Stimulated activated CD4-positive, alpha-beta T cell treated with anti-CD3 and anti-CD28 coated beads, Interleukin-4, amount 100 ng/mL, for 48 hours (primary cell): Measurements from ENCODE around the gene TGM5.
"Not testable (repeated sequence)": the region's sequence is repeated elsewhere in the genome, so short reads cannot be mapped to it uniquely, and the experiment has no call there.

Source experiments
- DNase-seq, 2 donors: peaks; one replicate each; pipeline ENCODE4 v3.0.0-alpha.2; 2020; ENCODE audit warnings: low read depth in 2 of 2

Gene TGM5

DNA sequence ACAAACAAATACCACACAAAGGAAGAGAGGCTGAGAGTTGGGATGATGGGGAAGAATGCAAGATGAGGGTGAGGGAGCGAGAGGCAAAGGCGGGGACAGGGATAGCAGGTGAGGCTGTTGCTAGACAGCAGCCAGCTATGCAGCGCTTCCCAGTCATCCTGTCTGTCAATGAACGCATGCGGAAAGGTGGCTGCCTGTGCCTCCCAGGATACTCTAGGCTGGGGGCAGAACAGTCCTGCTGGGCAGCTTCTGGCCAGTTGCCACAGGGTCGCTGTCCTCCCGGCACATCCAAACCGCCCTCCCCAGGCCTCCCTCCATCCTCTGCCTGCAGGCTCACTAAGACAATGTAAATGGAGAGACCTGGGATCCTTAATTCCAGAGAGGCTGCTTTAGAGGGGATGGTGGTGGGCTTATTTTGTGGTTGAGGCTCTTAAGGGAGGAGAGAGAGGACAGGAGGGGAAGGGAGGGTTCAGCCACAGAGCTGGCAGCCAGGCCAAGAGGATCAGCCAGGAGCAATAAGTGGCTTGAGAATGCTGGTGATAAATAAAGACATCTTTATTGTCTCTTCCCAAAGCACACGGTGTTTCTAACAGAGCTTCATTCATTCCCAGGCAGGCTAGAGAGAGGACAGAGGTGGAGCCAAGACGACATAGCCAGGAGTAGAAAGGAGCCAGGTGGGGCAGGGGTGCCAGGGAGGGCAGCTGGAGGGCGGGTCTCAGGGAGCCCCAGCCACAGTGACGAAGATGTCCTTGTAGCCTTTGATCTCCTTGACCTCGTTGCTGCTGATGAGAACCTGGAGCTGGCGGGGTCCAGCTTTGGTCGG lies 9.2 kb upstream of the TGM5 start:
- DNase-seq, result no peak

DNA sequence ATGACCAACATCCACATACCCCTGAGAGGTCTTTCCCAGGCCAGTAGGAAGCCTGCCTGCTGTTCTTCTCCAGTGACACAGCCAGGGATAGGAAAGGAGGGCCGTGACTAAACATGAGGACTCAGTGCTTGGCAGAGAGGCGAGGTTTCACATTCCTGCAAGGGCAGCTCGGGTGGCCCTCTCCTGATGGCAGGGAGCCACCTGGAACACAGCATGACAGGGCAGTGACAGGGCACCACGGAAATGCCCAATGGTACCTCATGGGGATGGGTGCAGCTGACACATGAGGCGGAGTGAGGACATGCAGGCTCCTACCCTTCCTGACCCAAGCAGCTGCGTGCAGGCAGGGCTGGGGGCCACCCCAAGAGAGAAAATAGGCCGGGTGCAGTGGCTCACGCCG lies 7.4 kb upstream of the TGM5 start:
- no peak for DNase-seq

DNA sequence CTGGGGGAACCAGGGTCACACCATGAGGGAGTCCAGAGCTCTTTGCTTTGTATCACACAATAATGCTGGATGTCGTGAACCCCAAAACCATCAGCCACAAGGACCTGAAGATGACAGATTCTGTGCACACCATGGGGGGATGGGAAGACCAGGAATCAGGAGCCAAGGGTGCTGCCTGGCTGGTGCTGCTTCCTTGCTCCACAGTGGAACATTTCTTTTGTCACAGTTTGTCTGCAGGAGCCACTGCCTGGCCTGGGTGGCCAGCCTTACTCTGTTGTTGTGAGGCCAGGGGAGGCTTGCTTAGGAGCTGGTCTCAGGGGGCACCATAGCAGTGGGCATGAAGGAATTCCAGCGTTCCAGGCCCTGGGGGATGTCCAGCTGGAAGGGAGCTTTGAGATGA lies 6.5 kb upstream of the TGM5 start:
- no peak for DNase-seq

DNA sequence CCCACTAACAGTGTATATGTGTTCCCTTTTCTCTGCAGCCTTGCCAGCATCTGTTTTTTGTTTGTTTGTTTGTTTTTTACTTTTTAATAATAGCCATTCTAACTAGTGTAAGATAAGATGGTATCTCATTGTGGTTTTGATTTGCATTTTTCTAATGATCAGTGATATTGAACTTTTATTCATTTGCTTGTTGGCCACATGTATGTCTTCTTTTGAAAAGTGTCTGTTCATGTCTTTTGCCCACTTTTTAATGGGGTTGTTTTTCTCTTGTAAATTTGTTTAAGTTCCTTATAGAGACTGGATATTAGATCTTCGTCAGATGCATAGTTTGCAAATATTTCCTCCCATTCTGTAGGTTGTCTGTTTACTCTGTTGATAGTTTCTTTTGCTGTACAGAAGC lies 5.2 kb upstream of the TGM5 start:
- DNase-seq, result not testable (repeated sequence)

DNA sequence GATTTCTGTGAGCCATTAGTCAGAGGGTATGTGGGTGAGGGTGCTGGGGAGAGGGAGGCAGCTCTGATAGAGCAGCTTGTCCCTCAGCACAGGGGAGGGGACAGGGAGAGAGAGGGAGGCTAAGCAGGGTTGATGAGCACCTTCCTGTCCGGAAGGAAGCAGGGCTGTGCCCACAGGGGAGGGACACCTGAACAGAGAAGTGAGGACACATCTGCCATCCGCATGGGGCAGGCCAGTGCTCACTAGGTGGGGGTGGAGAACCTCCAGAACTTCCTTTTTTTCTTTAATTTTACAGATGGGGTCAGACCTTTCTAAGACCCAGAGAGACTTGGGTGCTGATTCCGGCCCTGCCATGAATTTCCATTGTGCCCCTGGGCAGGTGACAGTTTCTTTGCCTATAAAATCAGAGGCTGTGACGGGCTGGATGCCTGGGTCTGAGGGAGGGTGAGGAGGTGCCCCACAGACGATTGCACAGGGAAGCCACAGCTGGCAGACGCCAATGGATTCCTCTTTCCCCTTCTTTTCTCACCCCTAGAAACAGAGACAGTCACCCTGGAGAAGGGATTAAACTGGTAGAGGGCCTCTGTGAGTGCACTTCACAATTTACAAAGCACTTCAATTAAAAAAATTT lies 4.1 kb upstream of the TGM5 start:
- no peak for DNase-seq

DNA sequence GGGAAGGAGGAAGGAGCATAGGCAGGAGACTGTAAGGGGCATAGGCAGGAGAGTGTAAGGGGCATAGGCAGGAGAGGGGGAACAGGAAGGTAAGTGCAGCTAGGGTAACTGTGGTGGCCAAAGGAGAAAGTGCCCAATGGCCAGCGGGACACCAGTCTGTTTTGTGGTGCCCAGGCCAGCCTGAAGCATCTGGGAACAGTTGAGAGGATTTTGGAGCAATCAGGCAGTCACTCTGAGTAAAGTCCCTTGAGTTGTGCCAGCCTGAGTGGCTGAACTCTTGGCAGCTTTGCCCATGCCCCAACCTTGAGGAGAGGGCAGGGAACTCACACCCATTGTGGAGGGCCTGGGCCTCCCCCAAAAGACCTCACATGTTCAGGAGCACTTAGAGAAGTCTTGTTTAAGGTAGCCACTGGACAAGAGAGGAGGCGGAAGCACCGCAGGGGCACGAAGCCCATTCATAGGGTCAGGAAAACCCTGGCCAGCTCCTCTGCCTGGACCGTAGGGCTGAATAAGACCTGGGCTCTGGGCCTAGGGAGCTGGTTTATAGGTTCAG lies 3.5 kb upstream of the TGM5 start:
- DNase-seq, result no peak

DNA sequence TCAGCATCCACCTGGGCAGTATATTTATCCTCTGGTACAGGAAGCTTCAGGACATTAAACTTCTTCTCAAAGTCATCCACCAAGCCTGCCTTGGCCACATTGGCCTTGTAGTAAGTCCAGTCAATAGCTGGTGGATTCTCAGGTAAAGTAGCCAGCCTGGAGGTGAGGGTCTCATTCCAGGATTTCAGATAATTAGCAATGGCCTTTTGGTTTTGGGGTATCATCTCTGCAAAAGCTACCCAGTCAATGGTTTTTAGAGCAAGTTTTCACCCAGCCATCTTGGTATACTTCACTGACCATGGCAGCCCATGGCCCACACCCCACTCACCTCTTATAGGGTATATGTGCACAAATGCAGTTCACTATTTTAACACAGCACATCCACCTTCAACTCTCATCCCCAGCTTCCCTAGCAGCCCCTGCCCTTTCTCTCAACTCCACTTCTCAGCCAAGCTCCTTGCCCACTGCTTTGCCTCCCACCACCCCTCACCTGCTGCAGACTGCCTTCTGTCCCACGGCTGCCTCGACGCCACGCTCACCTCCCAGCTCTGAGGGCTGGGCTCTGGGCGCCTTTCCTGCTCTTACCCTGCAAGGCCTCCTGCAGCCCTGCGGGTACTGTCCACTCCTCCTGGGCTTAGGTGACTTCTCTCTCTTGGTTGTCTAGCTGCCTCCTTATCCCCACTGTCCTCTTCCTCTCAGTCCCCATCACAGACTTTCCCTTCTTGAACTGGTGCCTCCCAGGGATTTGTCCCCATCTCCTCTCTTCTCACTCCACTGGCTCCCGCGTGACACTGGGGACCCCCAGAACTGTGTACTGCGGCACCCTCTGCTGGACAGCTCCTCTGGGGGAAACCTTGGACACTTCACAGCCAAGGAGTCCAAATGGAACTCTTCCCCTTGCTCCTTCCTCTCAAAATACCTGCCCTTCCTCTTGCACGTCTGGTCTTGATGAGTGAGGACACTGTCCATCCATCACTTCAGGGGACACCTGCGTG lies 1.7 kb upstream of the TGM5 start:
- DNase-seq, result no peak

DNA sequence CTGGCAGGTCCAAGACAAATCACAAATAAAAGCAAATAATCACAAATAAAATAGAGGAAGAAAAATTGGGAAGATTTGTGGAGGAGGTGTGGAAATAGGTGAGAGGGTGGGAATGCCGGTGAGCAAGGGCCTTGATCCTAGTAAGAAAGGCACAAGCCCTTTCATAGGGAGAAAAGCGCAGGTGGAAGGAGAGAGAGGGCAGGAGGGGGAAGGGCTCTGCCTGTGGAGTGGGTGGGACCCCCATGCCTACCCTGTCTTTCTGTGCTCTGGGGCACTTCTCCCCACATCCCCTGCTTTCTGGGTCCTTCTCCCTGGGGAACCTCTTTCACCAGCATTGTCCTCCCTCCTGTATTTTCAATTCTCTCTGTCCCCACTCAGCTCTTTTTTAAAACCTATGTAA lies 711 bp upstream of the TGM5 start:
- DNase-seq, result no peak

DNA sequence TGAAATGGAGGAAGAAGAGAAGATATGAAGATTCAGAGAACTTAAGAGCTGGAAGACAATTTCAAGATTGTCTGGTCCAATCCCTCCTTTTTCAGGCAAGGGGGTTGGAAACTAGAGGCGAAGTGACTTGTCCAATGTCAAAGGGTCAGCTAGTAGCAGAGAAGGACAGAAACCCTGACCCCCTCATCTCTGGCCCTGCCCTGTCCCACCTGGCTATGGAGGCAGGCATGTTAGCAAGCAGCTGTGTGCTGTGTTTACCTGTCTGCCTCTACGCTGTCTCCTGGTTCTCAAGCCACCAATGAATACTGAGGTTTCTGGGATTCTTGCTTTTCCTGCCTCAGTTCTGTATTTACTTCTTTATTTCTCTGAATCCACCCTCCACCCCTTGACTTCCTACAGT lies 342 bp downstream of the TGM5 start:
- no peak for DNase-seq

DNA sequence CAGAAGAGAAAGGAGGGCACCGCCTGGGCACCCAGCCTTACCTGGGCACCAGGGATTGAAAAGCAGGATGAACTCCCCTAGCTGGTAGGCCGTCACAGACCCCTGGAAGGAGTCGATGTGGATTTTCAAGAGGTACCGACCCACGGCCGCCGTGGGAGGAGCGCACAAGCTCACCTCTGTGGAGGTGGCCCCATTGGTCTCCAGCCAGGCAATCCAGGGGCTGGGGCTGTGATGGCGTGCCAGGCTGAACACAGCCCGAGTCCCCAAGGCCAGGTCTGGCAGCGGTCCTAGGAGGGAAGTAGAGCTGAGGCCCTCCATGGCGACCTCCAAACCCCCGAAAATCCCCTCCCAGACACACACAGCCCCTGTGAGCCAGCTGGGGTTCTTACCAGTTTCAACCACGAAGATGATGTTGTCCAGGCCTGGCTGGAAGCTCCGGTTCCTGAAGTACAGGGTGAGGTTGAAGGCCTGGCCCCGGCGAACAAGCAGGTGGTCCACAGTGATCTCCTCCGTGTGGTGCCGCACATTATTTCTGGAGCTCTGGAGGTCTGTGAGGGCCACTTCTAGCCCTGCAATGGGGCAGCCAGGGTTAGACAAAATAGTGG lies 6.6 kb downstream of the TGM5 start:
- DNase-seq, result no peak

DNA sequence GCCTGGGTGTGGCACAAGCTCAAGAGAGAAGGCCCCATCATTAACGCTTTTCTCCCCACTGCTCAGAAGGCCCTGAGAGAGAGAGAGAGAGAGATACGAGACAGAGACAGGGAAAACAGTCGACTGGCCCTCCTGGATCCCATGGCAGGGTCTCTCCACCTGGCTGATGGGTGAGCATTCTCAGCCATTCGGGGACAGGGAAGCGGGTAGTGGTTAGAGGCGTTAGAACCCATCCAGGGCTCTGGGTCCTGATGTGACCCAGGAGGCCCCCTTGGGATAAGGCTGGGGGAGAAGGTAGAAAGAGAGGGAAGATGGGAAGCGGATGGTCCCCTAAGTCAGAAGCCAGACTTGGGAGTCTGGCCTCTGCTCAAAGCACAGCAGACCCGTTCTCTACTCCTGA lies 7.9 kb downstream of the TGM5 start:
- DNase-seq, result no peak

DNA sequence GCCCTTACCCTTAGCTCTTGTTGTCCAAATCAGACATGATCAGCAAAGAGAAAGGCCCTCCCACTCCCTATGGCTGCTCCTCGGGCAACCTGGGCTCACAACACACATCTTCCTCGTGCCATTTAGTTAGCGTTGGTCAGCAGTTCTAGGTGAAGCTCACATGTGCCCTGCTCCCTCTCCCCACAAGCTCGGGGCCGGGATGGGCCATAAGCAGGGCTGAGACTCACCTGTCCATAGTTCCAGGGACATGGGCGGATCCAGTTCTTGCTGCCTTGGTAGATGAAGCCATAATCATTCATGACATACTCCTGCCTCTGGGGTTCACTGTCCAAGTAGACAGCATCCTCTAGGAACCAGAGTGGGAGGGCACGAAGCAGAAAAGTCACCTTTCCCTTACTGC lies 10.4 kb downstream of the TGM5 start:
- no peak for DNase-seq

DNA sequence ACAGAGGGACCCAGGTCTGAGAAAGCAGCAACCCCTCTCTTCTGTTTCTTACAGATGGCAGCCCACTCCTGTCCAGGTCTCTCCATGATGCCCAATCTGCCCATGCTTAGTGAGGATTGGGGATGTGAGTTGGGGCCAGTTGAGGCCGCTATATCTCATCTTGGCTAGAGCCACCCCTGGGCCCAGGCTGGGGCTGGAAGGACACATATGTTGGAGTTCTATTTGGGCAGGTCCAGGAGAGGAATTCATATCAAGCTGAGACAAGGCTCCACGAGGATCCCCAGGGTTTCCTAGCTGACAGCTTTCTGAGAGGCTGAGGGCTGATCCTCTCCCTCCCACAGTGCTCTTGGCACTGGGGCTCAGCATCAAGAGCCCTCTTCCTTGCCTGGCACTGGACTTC lies 11.4 kb downstream of the TGM5 start:
- no peak for DNase-seq

DNA sequence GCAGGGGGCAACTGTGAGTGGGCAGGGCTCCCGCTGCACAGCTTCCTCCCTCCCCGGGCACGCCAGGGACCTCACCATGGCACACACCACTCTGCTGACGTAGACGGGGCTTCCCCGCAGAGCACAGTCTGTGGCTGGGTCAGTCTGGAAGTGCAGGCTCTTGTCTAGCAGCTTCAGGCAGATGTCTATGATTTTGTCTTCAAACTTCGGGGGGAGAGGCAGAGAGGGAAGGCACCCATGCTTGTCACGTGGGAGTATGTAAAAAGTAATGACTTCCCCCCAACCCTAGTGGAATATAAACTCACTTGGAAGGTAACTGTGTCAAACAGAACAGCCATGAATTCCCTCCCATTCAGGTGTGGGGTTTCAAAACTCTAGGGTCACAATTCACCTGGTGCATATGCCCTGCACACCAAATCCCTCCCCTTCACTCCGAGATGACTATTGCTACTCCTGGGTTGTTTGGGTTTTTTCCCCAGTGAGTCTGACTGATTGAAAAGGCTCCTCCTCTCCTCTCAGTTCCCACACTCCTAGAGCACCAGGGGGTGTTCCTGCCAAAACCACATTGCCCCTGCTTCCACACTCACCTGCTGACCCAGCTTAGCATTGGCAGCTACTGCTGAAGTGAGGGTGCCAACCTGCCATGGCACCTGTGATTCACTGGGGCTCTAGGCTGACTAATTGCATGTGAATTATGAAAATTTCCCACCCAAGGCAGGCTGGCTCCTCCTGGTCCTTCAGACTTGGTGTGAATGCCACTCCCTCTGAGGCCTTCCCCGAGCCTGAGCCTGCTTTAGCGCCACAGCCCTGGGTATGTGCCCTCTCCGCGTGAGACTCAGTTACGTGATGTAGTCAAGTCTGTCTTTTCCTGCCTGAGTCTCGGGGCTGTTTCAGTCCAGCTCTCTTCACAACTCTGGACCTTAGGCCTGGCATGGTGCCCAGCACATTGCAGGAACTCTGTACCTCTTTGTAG lies 13.0 kb downstream of the TGM5 start:
- no peak for DNase-seq

DNA sequence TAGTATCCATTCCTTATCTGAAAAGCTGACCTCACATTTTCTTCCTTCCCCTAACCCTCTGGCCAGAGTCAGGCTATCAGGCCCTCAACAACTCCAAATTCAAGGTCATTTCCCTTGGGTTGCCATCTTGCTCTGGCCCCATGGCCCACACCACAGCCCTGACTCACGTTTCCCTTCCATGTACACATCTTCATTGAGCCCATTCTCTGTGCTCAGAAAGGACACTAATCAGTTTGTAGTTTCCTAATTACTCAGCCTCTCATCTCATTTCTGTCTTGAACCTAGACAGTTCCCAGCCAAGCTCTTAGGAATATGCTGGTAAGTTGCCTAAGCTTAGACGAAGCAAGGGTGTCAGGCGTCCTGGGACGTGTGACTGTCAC lies 14.9 kb downstream of the TGM5 start:
- DNase-seq, result no peak

DNA sequence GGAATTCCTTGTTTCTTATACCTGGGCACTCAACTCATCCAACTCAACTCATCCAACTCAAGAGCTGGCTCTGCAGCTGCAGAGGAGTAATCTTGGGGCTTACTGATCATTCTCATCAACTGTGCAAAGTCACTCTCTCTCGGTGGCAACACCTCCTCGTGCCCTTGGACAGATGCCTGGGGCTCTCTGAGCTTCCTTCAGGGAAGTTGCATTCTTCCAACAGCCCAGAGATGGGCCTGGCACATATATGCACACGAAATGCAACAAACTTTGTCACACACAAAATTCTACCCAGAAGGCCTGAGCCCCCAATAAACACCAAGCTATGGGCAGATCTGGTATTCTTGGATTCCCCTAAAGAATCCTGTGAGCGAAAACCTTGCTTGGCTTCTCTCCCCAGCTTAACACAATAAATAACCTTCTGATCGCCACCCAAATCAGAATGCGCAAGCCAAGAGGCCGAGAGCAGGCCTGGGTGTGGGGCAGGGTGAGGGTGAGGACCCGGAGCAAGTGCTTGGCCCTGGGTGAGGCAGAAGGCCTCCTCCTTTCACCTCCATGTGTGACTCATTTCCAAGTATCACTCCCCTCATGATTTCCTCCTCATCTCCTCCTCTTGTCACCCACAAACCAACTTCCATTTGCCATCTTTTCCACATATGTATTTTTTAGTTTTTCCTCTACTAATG lies 15.4 kb downstream of the TGM5 start:
- DNase-seq, result no peak

DNA sequence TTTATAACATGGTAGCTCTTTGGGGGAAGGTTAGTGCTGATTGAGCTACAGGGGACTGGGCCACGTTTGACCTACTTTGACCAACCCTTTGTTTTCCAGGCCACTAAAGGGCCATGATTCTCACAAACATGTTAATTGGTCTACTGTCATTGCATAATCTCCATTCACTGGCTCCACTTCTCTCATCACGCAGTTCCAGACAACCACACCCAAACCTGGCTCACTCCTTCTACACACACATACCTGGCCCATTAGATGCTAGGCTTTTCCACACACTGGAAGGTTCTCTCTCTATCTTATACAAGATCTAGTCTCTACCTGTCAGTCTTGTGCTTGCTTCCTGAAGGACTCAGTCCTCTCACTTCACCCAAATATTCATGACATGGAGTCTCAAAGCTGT lies 15.9 kb downstream of the TGM5 start:
- DNase-seq, result no peak

DNA sequence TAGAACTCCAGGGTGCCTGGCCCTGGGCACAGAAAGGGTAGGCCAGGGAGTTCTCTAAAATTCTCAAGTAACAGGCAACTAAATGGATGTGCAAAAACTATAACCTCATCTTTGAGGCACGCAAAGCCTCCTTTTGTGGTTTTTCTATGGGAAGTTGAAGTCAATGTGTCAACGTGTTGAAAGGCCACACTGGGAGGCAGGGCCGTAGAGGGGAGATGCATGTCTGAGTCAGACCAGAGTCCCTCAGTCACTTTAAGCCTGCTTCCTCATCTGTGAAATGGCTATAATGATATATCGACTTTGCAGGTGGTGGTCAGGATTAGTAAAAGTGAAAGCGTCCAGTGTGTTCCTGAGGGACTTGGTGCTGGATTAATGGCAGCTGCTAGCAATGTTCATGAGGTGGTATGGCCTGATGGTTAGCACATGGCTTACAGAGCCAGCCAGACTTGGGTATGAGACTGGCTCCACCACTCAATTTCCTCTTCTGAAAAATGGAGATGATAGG lies 17.0 kb downstream of the TGM5 start:
- DNase-seq, result no peak

DNA sequence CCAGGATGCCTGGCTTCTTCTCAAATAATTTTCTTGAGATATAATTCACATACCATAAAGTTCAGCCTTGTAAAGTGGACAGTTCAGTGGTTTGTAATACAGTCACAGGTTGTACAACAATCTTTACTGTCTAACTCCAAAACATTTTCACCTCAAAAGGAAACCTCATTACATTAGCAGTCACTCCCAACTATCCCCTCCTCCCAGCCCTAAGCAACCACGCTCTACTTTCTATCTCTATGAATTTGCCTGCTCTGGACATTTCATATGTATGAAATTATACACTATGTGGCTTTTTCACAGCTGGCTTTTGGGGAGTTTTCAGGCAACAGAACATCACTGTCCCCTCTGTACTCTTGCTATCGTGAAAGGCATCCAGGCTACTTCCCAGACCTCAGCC lies 17.5 kb downstream of the TGM5 start:
- no peak for DNase-seq

DNA sequence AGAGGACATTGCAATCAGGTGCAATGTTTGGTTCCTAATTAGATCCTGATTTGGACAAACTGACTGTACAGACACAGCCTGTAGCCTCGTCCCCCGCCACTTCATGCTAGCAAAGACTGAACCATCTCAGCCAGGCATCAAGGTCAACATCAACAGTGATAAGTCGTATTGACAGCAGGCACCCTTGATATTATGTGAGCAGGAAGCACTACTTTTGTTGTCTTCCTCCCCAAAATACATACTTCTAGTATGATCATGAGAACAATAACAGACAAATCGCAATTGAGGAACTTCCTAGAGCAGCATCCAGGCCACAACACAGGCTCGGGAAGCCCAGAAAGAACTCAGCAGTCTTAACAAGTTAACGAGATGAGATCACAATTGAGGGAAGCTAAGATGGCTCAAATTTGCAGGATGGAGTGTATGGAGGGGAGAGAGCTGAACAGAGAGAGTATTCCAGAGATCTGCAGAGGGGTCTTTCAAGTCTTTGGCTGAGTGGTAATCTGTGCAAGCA lies 20.4 kb downstream of the TGM5 start:
- no peak for DNase-seq
